HuH-7 (cell line): ENCODE measurements around the gene GNPAT.
"Not testable (repeated sequence)": the region's sequence is repeated elsewhere in the genome, so short reads cannot be mapped to it uniquely, and the experiment has no call there.

Experiments
- DNase-seq: peaks from one replicate; pipeline ENCODE4 v3.0.0; 2011; ENCODE audit warnings: low spot score

The GNPAT gene

DNA sequence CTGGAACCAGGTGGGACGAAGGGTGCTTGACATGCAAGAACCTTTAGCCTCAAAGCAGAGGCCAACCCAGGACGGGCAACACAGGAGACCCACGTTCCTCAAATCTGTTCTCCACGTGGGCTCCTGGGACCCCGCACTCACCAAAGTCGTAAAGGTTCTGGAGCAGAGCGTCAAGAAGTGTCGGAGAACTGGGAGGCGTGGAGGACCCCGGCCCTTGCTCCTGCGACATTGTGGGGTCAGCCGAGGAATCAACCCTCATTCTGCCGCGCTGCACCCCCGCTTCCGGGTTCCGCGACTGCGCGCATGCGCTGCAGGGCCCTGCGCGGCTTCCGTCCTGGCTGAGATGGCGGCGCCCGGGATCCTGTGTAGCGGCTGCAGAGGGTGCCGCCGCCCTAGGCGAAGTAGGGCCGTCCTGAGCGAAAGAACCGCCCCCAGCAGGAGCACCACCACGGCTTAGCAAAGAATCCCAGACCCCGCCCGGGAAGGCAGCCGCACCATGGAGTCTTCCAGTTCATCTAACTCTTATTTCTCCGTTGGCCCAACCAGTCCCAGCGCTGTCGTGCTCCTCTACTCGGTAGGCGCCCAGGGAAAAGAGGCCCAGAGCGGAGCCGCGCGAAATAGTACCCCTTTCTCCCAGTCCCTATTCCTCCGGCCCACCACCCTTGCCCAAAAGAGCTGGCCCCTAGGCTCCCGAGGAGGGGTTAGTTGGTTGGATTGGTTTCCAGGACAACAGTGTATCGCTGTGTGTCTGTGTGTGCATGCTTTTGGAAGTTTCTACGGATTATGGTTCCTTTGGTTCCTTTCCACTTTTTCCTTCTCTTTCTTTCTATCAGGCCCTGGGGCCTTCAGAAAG lies at the start of gene GNPAT:
TSS of gene GNPAT (plus strand) at position 330 of the 853 bp plus-strand sequence. CDS start at position 497, 167 bp downstream.
- peak; percentile 93 for DNase-seq

DNA sequence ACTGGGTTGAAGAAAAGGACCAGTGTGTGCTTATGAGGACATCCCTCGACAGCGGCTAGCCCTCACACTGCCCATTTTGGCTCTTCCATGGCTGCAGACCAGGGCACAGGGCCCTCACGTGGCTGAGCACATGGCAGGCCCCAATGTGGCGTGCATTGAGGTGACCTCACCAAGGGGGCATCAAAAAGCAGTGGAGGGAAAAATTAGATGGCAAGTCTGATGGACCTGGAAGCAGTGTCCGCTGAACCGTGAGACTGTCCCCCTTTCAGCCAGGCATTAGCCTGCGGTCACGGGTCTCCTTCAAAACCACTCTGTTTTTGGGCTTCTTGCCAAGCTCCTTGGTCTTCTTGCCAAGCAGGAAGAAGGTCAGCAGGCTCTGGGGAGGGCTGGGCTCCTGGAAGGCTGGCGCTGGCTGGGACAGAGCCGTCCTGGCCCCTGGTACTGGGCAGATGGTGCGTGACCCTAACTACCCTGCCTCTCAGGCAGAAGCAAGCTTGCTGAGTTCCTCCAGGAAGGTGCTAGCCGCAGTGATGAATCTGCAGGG lies 48.3 kb upstream of the GNPAT start:
- no peak for DNase-seq

DNA sequence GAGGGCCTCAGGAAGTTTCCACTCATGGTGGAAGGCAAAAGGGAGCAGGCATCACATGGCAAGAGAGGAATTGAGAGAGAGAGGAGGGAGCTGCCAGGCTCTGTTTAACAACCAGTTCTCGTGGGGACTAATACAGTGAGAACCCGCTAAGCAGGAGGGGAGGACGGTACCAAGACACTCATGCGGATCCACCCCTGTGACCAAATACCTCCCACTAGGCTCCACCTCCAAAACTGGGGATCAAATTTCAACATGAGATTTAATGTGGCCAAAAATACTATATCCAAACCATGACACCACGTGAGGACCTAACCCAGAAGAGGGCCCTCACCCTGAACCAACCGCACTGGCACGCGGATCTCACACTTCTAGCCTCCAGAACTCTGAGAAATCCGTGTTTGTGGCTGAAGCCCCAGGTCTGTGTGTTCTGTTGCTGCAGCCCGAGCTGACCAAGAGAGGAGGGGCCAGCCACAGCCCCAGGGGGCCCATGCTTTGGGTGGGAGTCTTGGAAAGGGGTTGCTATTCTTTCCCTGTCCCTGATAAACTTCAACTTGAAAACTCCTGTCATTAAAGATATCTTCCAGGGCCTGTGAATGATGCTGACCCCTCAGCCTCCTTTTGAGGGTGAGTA lies 47.2 kb upstream of the GNPAT start:
- no peak for DNase-seq

DNA sequence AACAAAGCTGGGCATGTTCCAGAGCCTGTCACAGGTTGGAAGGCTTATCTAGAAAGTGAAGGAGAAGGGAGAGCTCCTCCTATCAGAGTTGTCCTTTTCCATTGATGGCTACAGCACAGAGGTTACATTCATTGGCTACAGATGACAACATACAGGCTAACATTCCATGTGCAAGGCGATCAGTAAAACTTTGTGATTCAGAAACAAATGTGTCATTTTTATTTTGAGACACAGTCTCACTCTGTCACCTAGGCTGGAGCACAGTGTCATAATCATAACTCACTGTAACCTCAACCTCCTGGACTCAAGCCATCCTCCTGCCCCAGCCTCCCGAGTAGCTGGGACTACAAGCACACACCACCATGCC lies 46.6 kb upstream of the GNPAT start:
- DNase-seq = no peak

DNA sequence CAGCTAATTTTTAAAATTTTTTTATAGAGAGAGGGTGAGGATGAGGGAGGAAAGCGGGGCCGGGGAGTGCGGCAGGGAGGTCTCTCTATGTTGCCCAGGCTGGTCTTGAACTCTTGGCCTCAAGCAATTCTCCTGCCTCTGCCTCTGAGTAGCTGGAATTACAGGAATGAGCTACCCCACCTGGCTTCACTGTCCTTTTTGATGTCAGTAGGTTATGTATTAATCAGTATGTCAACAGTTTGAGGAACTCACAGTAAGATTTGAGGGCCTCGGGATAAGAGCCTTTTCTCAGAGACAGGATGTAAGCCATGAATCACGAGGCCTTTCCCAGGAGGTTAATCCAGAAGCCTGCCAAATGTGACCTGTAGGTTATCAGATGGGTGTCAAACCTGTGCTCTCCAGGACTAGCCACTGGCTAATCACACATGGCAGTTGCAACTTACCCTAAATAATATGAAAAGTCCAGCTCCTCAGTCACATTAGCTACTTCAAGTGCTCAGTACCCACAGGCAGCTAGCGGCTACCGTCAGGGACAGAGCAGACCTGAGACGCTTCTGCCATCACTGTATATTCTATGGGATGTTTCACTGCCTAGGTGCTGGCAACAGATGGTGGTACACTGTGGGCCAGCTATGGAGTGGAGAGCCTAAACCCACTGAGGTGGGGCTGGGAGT lies 46.0 kb upstream of the GNPAT start:
- DNase-seq = peak; percentile 64

DNA sequence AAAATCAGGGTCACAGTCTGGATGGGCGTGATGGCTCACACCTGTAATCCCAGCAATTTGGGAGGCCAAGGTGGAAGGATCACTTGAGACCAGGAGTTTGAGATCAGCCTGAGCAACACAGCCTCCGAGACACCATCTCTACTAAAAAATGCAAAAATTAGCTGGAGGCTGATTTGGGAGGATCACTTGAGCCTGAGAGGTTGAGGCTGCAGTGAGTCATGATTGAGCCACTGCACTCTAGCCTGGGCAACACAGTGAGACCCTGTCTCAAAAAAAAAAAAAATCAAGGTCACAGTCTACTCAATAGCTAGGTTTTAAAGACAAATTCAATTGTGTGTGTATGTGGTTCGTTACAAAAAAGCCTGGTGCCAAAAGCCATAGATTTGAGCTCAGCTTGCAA lies 44.7 kb upstream of the GNPAT start:
- no peak for DNase-seq

DNA sequence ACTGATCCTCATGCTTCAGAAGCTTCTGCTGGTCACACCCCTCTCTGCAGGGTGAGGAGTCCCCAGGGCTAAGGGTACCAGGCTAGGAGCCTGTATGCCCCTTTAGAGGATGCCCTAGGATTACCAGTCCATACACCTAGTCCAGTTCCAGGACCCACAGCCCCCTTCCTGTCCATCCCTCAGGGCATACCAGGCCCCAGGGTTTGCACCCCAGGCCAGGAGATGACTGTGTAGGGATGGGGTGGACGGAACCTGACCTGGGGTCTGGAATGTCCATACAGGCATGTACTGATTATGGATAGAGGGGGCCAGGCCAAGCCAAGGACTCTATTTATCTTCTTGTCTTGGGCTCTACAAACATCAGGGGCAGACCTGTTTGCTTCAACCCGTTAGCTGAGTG lies 44.3 kb upstream of the GNPAT start:
- no peak for DNase-seq

DNA sequence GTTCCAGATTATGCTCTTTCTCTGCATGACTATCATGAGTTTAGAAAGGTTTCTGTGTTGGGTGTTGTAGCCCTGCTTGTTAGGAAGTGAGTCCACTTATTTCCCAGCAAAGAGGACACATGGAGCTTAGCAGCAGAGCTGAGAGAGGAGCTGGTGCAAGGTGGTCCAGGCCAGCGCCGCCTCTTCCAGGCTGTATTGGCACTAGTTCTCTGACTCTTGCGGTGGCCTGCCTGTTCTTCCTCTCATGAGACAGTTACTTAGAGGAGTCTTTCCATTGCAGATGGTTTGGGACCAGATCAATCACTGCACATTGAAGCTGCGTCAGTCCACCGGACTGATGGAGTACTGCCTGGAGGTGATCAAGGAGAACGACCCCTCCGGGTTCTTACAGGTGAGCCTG lies 41.1 kb upstream of the GNPAT start:
- DNase-seq = no peak

DNA sequence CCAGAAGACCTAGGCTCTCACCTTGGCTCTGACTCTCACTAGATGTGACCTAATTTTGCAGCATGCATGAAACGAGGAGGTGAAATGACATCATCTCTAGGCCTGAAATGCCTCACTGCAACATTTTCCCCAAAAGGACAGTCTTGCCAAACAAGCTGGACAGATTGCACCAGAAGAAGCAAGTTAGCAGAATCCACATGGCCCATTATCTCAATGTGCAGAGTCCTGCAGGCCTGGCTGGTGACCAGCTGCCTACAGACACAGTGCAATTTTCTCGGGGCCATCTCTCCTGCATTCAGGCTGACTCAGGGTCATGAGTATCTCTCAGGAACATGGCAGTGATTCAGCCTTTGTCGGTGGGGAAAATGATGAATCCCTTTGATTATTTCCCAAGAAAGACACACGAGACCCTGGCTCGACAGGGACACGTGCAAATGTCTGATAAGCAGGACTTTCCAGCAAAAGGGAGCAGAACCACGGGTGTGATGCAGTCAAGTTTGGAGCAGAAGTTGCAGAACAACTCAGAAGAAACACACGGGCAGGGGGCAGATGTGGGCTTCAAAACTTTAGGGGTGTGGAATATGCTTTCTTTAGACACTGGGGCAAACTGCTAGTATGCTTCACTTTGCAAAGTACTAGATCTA lies 40.5 kb upstream of the GNPAT start:
- no peak for DNase-seq

DNA sequence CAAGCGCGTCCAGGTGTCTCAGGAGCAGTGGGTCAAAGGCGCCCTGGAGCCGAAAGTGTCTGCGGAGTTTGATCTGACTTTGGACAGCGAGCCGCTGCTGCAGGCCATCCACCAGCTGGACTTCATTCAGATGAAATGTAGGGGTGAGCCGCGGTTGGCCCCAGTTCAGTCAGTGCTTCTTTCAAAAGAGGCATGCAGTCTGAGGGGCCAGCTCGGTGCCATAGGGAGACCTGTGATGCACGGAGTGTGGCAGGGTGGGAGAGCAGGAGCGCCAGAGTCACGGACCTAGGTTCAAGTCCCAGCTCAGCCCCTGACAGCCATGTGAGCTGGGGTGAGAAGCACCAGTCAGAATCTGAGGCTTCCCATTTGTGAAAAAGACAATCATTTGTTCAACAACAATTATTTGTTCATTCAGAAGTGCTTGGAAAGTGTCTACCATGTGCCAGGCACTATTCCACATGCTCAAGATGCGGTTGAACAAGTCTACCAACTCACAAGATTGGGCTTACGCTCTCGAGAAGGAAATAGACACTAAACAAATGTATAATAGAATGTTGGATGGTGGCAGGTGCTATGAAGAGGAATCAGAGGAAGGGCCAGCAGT lies 39.5 kb upstream of the GNPAT start:
- DNase-seq = no peak

DNA sequence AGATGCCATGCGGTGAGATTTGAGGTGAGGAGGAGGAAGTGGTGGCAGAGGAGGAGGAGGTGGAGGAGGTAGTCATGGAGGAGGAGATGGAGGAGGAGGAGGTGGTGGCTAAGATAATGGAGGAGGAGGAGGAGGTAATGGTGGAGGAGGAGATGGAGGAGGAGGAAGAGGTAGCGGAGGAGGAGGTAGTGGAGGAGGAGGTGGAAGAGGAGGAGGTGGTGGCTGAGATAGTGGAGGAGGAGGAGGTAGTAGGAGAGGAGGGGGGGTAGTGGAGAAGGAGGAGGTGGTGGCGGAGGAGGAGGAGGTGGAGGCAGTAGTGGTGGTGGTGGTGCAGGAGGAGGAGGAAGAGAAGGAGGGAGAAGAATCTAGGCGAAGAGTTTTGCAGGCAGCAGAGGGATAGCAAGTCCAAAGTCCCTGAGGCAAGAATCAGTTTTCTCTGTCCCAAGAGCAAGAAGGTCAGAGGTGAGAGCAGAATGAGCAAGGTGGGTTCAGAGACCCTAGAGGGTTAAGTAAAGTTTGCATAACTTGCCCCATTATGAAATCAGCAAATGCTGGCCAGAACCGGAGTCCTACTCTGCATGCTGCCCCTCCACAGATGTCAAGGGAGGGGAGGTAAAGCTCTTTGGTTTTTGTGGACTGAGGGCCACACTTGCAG lies 38.9 kb upstream of the GNPAT start:
- peak; percentile 75 for DNase-seq

DNA sequence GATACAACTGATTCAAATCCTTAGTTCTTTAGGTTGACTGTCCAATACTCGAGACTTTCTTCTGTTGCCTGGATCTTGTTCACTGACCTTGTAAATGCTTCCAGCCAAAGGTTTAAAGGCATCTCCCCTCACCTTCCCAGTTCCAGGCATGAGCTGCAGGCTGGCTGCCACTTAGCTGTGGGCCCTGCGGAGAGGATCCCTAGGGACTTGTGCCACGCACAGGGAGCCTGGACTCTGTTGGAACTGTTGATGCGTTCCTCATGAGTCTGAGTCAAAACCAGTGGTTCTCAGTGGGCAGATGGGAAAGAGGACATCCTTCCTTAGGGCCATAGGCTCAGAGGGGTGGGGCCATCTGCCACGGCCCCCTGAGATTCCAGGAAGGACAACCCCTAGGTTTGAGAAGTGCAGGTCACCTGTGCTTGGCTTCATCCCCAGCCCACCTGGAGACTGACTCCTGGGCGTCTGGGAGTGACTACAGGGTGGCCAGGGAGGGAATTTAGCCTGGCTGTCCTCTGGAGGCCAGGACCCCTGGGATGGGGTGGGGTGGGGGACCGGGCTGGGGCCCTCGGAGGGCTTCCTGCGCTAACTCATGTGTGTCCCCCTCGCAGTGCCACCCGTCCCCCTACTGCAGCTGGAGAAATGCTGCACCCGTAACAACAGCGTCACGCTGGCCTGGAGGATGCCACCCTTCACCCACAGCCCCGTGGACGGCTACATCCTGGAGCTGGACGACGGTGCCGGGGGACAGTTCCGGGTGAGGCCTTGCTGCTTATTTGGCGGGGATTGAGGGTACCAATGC lies 37.6 kb upstream of the GNPAT start:
- no peak for DNase-seq

DNA sequence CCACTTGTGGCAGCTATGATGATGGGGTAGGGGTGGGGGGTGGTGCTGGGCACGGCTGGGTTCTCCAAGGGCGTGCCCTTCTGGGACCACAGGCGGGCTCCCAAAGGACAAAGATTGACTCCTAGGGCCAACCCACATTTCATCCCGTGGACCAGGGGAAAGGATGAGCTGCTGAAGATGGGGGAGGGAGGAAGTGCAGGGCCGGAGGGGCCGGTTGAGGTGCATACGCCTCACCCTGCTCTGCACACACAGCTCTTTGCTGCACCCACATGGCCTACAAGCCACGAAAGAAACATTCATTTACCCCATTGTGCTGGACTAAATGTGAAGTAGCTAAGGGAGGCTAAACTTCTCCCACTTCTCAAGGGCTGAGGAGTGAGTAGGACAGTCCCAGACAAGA lies 34.2 kb upstream of the GNPAT start:
- no peak for DNase-seq

DNA sequence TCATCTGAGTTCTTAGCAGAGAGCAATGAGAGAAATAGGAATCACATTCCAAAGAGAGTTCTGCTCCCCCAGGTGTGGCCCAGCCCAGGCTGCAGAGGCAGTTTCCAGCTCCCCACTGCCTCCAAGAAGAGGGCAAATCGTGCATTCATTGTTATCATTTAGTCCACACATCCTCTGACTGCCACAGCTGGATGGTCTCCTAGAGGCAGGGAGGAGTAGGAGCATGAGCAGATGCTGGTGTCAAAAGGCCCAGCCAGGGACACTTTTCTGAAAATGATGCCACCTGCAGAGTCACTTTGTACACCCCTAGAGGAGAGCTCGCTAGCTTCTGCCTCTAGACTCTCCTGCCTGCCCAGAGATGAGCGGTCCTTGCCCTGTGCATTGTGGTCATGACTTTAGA lies 33.6 kb upstream of the GNPAT start:
- DNase-seq = no peak

DNA sequence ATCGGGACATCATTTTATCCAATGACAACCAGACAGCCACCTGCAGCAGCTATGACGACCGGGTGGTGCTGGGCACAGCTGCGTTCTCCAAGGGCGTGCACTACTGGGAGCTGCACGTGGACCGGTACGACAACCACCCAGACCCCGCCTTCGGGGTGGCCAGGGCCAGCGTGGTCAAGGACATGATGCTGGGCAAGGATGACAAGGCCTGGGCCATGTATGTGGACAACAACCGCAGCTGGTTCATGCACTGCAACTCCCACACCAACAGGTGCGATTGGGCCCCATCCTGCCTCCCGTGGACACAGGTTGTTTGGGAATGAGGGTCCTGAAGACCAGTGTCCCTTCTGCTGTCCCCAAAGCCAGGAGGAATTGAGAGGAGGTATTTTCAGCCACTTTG lies 32.0 kb upstream of the GNPAT start:
- no peak for DNase-seq

DNA sequence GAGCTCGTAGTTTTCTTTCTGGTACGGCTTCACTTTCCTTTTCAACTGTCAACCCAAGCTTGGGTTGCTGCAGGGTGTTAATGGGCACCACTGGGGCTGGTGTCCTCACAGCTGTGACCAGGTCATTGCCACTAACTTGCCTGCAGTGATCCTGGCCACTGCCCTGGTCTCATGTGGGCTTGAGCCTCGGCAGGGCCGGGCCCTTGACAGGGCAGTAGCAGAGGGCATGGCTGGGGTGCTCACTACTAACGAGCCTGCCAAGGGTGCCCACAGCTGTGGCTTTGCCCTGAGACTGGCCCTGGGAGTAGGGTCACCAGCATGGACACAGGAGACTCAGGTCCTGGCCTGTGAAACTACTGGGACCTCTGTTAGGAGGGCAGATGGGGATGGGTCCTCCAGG lies 31.5 kb upstream of the GNPAT start:
- DNase-seq = no peak

DNA sequence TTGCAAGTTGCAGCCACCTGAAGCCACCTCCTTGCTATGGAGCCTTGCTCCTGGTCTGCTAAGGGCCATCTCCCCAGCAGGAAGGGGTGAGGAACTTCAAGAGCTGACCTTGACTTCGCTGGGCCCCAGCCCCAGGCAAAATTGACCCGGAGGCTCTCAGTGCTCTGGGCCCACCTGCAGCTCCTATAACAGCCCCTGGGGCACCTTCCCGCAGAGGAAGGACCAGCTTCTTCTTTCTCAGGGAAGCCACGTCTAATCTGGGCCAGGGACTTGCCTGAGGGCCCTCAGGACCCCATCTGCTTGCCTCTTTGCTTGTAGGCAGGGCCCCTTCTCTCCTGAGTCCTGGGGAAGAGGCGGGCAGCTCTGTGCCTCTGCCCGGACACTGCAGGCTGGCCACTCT lies 30.9 kb upstream of the GNPAT start:
- no peak for DNase-seq

DNA sequence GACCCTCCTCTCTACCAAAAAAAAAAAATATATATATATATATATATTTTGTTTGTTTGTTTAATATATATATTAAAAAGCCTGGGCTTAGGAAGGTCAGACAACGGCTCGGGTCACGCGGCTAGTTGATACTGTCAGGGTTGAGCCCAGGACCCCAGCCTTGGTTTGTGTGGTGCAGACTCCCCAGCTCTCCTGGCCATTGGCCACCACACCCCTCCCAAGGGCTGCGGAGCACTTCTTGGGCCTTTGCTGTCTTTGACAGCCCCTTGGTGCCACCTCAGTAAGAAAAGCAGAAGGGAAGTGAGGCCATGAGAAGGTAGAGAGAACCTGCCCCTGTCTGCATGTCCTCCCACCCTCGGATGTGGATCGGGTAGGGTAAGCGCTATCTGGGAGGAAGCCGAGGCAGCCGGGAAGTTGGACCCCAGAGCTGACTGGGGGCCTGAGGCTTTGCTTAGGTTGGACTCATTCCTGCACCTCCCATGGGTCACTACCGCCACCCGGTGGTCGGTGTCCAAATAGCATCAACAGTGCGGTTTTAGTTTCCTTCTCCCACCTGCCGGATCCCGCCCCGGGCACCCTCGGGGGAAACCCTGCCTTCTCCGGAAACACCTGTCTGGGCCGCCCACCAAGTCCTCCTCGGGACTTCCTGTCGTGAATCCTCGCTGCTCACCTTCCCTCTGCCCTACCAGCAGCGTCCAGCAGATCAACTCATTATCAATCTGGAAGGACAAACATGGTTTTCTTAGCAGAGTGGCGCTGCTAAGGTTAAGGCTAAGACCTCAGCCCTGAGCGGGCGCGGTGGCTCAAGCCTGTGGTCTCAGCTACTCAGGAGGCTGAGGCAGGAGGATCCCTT lies 29.8 kb upstream of the GNPAT start:
- peak; percentile 90 for DNase-seq

DNA sequence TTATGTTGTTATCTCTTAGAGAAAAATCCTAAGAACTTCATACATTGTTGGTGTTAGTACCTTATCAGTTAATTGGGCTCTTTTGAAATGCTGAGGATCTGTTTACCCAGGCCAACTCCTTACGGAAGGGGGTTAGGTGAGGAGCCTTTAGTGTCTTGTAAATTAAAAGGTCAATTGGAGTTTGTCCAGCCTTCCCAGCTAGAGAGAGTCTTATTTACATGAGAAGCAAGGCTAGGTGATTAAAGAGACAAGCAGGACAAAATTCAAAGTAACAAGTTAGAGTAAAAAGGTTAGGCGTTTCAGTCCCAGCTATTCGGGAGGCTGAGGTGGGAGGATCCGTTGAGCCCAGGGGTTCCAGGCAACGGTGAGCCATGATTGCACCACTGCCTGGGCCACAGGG lies 28.7 kb upstream of the GNPAT start:
- DNase-seq = not testable (repeated sequence)
